Lower lobe of right lung (tissue), 2 donors: Measurements from ENCODE around the gene DNAJC1. TPM values are rescaled to one million over a fixed set of nuclear protein-coding genes. Genes with fewer than 3 reads are reported as not detected.

Experiments used
- ATAC-seq, 2 donors: fragments of 200-7000 bp; cut with Tn5 transposase; one replicate each; pipeline ENCODE4 v1.9.1; 2020 to 2022; ENCODE audit warnings: mild to moderate bottlenecking in 2 of 2, moderate library complexity in 2 of 2
- DNase-seq: peaks from one replicate; pipeline ENCODE4 v3.0.0-alpha.2; 2020
- H3K27ac ChIP-seq: fragments of 200-600 bp; one replicate; pipeline ENCODE4 v1.8.0; 2022
- H3K27me3 ChIP-seq: fragments of 200-600 bp; one replicate; pipeline ENCODE4 v1.8.0; 2022; ENCODE audit warnings: low read depth
- H3K36me3 ChIP-seq: fragments of 200-600 bp; one replicate; pipeline ENCODE4 v1.8.0; 2022; ENCODE audit warnings: mild to moderate bottlenecking
- H3K4me1 ChIP-seq: fragments of 200-600 bp; one replicate; pipeline ENCODE4 v1.8.0; 2022
- H3K4me3 ChIP-seq: fragments of 200-600 bp; one replicate; pipeline ENCODE4 v1.8.0; 2022; ENCODE audit warnings: mild to moderate bottlenecking
- H3K9me3 ChIP-seq: fragments of 200-600 bp; one replicate; pipeline ENCODE4 v1.8.0; 2022
- CTCF ChIP-seq: fragments of 200-600 bp; IDR thresholded peaks from one replicate; pipeline ENCODE4 v1.8.0; 2022; ENCODE audit warnings: antibody characterized with exemption, mild to moderate bottlenecking
- intact Hi-C: fragments of 100-400 bp; cut with DNase I; formaldehyde crosslinking; loops from one replicate; pipeline ENCODE4 v1.11.0; 2022
- total RNA-seq: library from RNA; stranded (reverse); fragmentation: NEBNext Ultra II Directional; extraction: Animal tissue kit (Norgen Biotek cat#: 25700); gene quantifications from one replicate; pipeline ENCODE4 v1.2.1, GENCODE V29; 2021
- donor health status: DM: no; HTN: yes; CAD: no; lungs with severe emphysema.

Gene DNAJC1
- total RNA-seq, 1 donor from 2014 or later: 32.5 TPM

GRCh38 chr10:22017283-22018020, 13.9 kb upstream of the DNAJC1 start:
- ATAC-seq (no peak), DNase-seq (no peak)
- Histone ChIP-seq H3K27me3 (no peaks in the 10 kb centered on the region), H3K27ac (no peak overlapping the region), H3K9me3 (no peaks in the 10 kb centered on the region), H3K36me3 (no peaks in the 10 kb centered on the region), H3K4me3 (no peak overlapping the region), H3K4me1 (peaks cover 25% of the 10 kb centered on the region)
- intact Hi-C loops: no loop called here
- TF ChIP-seq CTCF: no peak

GRCh38 chr10:22016046-22016705, 12.6 kb upstream of the DNAJC1 start:
- Histone ChIP-seq H3K27me3 (no peaks in the 10 kb centered on the region), H3K4me1 (peaks cover 16% of the 10 kb centered on the region), H3K9me3 (no peaks in the 10 kb centered on the region), H3K27ac (no peak overlapping the region), H3K4me3 (no peak overlapping the region), H3K36me3 (no peaks in the 10 kb centered on the region)
- ATAC-seq (no peak), DNase-seq (no peak)
- no peak for TF ChIP-seq CTCF
- intact Hi-C loops: no loop called here

- intact Hi-C loops: no loop called here
- no peak for DNase-seq
Measured at GRCh38 chr10:22010973-22011408, 7.5 kb upstream of the DNAJC1 start.

GRCh38 chr10:22010539-22010938, 7.0 kb upstream of the DNAJC1 start:
- no peak for ATAC-seq
- Histone ChIP-seq H3K9me3 (no peaks in the 10 kb centered on the region), H3K27ac (no peak overlapping the region), H3K27me3 (no peaks in the 10 kb centered on the region), H3K4me3 (no peak overlapping the region), H3K4me1 (no peaks in the 10 kb centered on the region), H3K36me3 (no peaks in the 10 kb centered on the region)
- intact Hi-C loops: no loop called here
- DNase-seq: no peak
- no peak for TF ChIP-seq CTCF

More at GRCh38 chr10:22010973-22011408, 7.5 kb upstream of the DNAJC1 start:
- ATAC-seq: no peak
- H3K4me1 ChIP-seq: no peaks in the 10 kb centered on the region
- no peaks in the 10 kb centered on the region for H3K9me3 ChIP-seq
- peak; percentile 53 for TF ChIP-seq CTCF
- H3K27ac ChIP-seq: no peak overlapping the region
- no peaks in the 10 kb centered on the region for H3K27me3 ChIP-seq
- H3K36me3 ChIP-seq: no peaks in the 10 kb centered on the region
- H3K4me3 ChIP-seq: no peak overlapping the region

- intact Hi-C loops: loop anchor here (10.0 kb wide), 1 partner anchor 978 kb away; no protein-coding TSS in a partner anchor
- ATAC-seq: no peak
- DNase-seq: no peak
Measured at GRCh38 chr10:22006379-22006884, 2.9 kb upstream of the DNAJC1 start.

More at GRCh38 chr10:22006379-22006884, 2.9 kb upstream of the DNAJC1 start:
- H3K4me3 ChIP-seq: no peak overlapping the region
- no peaks in the 10 kb centered on the region for H3K36me3 ChIP-seq
- H3K4me1 ChIP-seq: peaks cover 14% of the 10 kb centered on the region
- H3K27me3 ChIP-seq: no peaks in the 10 kb centered on the region
- H3K9me3 ChIP-seq: no peaks in the 10 kb centered on the region
- no peak for TF ChIP-seq CTCF
- H3K27ac ChIP-seq: no peak overlapping the region
